GM23338 (cell line): Measurements from ENCODE around the gene INPP5A. TPM values are rescaled to one million over a fixed set of nuclear protein-coding genes. Genes with fewer than 3 reads are reported as not detected.

Source experiments
- ATAC-seq: fragments of 200-7000 bp; cut with Tn5 transposase; 3 replicates; pipeline ENCODE4 v1.9.1; 2020
- DNase-seq: peaks from one replicate; pipeline ENCODE4 v3.0.0-alpha.2; 2015; ENCODE audit warnings: low spot score
- H2AFZ ChIP-seq: fragments of 200-600 bp; sonication (generic); 2 replicates; pipeline ENCODE4 v1.8.0; 2016; ENCODE audit warnings: antibody characterized with exemption, mild to moderate bottlenecking, moderate library complexity
- H3F3A ChIP-seq: fragments of 200-600 bp; sonication (generic); replicated peaks from 2 replicates; pipeline ENCODE4 v1.8.0; 2017; ENCODE audit warnings: antibody characterized with exemption, mixed run types, low read depth
- H3K27ac ChIP-seq: fragments of 200-600 bp; sonication (generic); 2 replicates; pipeline ENCODE4 v1.6.1; 2016; ENCODE audit warnings: low read depth
- H3K27me3 ChIP-seq: fragments of 200-600 bp; sonication (generic); 2 replicates; pipeline ENCODE4 v1.8.0; 2016; ENCODE audit warnings: mild to moderate bottlenecking, mixed run types, moderate library complexity; ENCODE audit not compliant: insufficient read depth
- H3K36me3 ChIP-seq: fragments of 200-600 bp; sonication (generic); 2 replicates; pipeline ENCODE4 v1.8.0; 2016; ENCODE audit warnings: mild to moderate bottlenecking; ENCODE audit not compliant: insufficient read depth
- H3K4me1 ChIP-seq: fragments of 200-600 bp; sonication (generic); 2 replicates; pipeline ENCODE4 v1.8.0; 2016; ENCODE audit warnings: mild to moderate bottlenecking, moderate library complexity; ENCODE audit not compliant: insufficient read depth
- H3K4me2 ChIP-seq: fragments of 200-600 bp; sonication (generic); 2 replicates; pipeline ENCODE4 v1.7.1; 2017; ENCODE audit warnings: mixed run types
- H3K4me3 ChIP-seq: fragments of 200-600 bp; sonication (generic); 2 replicates; pipeline ENCODE4 v1.6.1; 2016; ENCODE audit warnings: mixed run types
- H3K79me2 ChIP-seq: fragments of 200-600 bp; sonication (generic); replicated peaks from 2 replicates; pipeline ENCODE4 v1.8.0; 2017; ENCODE audit warnings: mild to moderate bottlenecking; ENCODE audit not compliant: insufficient read depth
- H3K9me2 ChIP-seq: fragments of 200-600 bp; sonication (generic); 2 replicates; pipeline ENCODE4 v1.8.0; 2017; ENCODE audit not compliant: insufficient read depth
- H4K20me1 ChIP-seq: fragments of 200-600 bp; sonication (generic); replicated peaks from 2 replicates; pipeline ENCODE4 v1.8.0; 2017; ENCODE audit warnings: mild to moderate bottlenecking; ENCODE audit not compliant: insufficient read depth
- H3K27ac Mint-ChIP-seq: 2 replicates; pipeline ENCODE4 v1.8.0; 2020; ENCODE audit warnings: inconsistent platforms, mild to moderate bottlenecking, moderate library complexity, mixed read lengths
- H3K27me3 Mint-ChIP-seq: 3 replicates; pipeline ENCODE4 v1.8.0; 2022; ENCODE audit warnings: low read depth, mild to moderate bottlenecking, moderate library complexity, mixed read lengths, inconsistent platforms; ENCODE audit not compliant: insufficient read depth, poor library complexity
- H3K36me3 Mint-ChIP-seq: 3 replicates; pipeline ENCODE4 v1.8.0; 2021; ENCODE audit warnings: low read depth, mild to moderate bottlenecking, inconsistent platforms, moderate library complexity, mixed read lengths
- H3K4me1 Mint-ChIP-seq: 3 replicates; pipeline ENCODE4 v1.8.0; 2020; ENCODE audit warnings: mild to moderate bottlenecking, inconsistent platforms, mixed read lengths
- H3K4me3 Mint-ChIP-seq: 3 replicates; pipeline ENCODE4 v1.8.0; 2021; ENCODE audit warnings: moderate library complexity, mild to moderate bottlenecking, inconsistent platforms, mixed read lengths
- H3K9me3 Mint-ChIP-seq: 3 replicates; pipeline ENCODE4 v1.8.0; 2020; ENCODE audit warnings: moderate library complexity, mild to moderate bottlenecking, inconsistent platforms, mixed read lengths
- EZH2phosphoT487 ChIP-seq: fragments of 200-600 bp; sonication (generic); IDR thresholded peaks from one replicate; pipeline ENCODE4 v1.8.1; 2018; ENCODE audit warnings: antibody characterized with exemption; ENCODE audit not compliant: unreplicated experiment
- JUNB ChIP-seq: IDR thresholded peaks from one replicate; pipeline ENCODE4 v1.6.1; 2016; ENCODE audit warnings: antibody characterized with exemption; ENCODE audit not compliant: unreplicated experiment
- STAT1 ChIP-seq: IDR thresholded peaks from one replicate; pipeline ENCODE4 v1.6.1; 2016; ENCODE audit warnings: antibody characterized with exemption; ENCODE audit not compliant: unreplicated experiment
- ZNF114 ChIP-seq: fragments of 250-450 bp; sonication (Bioruptor Pico); IDR thresholded peaks from 2 replicates; pipeline ENCODE4 v1.5.0; 2020; ENCODE audit warnings: mild to moderate bottlenecking, moderate library complexity
- ZNF462 ChIP-seq: fragments of 250-450 bp; sonication (Bioruptor Pico); IDR thresholded peaks from 2 replicates; pipeline ENCODE4 v1.5.0; 2020; ENCODE audit warnings: mild to moderate bottlenecking, moderate library complexity
- polyA plus RNA-seq: library from polyadenylated mRNA; unstranded; fragments of >200 nt; fragmentation: Nextera tagmentation; extraction: Ambion mirVana; gene quantifications from 2 replicates; pipeline ENCODE4 v1.2.1, GENCODE V29; 2016
- total RNA-seq: library from RNA; depleted of rRNA; stranded (reverse); fragments of >200 nt; shearing (Covaris generic); gene quantifications from 2 replicates; pipeline ENCODE4 v1.2.3, GENCODE V29; 2014

The INPP5A gene
- total and polyA plus RNA-seq, 2 experiments from 2014 or later: 5.9 to 40.6 TPM

- TF ChIP-seq ZNF462 (CRISPR knock-in tag): no peak
- no peak for TF ChIP-seq STAT1
Observed at GRCh38 chr10:132632091-132632561, 94.5 kb downstream of the INPP5A start (continued).

GRCh38 chr10:132632851-132633684, 95.5 kb downstream of the INPP5A start:
- H2AFZ ChIP-seq: no peak overlapping the region
- H4K20me1 ChIP-seq: peaks cover 5% of the 10 kb centered on the region; the same call in 1 of the 2 replicates
- no peak overlapping the region for H3K4me2 ChIP-seq
- peaks cover 7% of the 10 kb centered on the region for H3K27me3 Mint-ChIP-seq
- peaks cover 7% of the 10 kb centered on the region; the same call in 1 of the 2 replicates for H3K79me2 ChIP-seq
- no peak overlapping the region for H3K4me3 Mint-ChIP-seq
- H3K36me3 ChIP-seq: no peaks in the 10 kb centered on the region
- peaks cover 13% of the 10 kb centered on the region; the same call in 2 of the 3 replicates for H3K4me1 Mint-ChIP-seq
- no peaks in the 10 kb centered on the region for H3K4me1 ChIP-seq
- H3K9me3 Mint-ChIP-seq: no peaks in the 10 kb centered on the region; the same call in 2 of the 3 replicates
- no peak for TF ChIP-seq EZH2phosphoT487
- no peak for TF ChIP-seq JUNB
- no peak for TF ChIP-seq ZNF114 (CRISPR knock-in tag)
- no peak for TF ChIP-seq STAT1
- no peaks in the 10 kb centered on the region for H3K36me3 Mint-ChIP-seq
- ATAC-seq (no peak), DNase-seq (no peak)
- no peak overlapping the region for H3K27ac Mint-ChIP-seq
- H3F3A ChIP-seq: no peaks in the 10 kb centered on the region
- no peaks in the 10 kb centered on the region for H3K27me3 ChIP-seq
- H3K4me3 ChIP-seq: no peak overlapping the region
- no peak overlapping the region for H3K27ac ChIP-seq
- no peaks in the 10 kb centered on the region for H3K9me2 ChIP-seq
